T-helper 2 cell treated with Interferon-gamma antibody and Interleukin-4, amounts not matched to agents 5 μg/mL and 100 μg/mL, for 36 hours (primary cell): Measurements from ENCODE around the gene TAS2R46.

Experiments
- DNase-seq: peaks from one replicate; pipeline ENCODE4 v3.0.0; 2021; ENCODE audit warnings: low spot score
- H3K27ac Mint-ChIP-seq: one replicate; pipeline ENCODE4 v1.8.0; 2021; ENCODE audit warnings: mild to moderate bottlenecking, mixed read lengths
- H3K27me3 Mint-ChIP-seq: one replicate; pipeline ENCODE4 v1.8.0; 2021; ENCODE audit warnings: low read depth, mixed read lengths
- H3K36me3 Mint-ChIP-seq: one replicate; pipeline ENCODE4 v1.8.0; 2021; ENCODE audit warnings: low read depth, mixed read lengths
- H3K4me1 Mint-ChIP-seq: one replicate; pipeline ENCODE4 v1.8.0; 2021; ENCODE audit warnings: low read depth, mixed read lengths
- H3K4me3 Mint-ChIP-seq: one replicate; pipeline ENCODE4 v1.8.0; 2022; ENCODE audit warnings: mild to moderate bottlenecking, moderate library complexity, mixed read lengths
- H3K9me3 Mint-ChIP-seq: one replicate; pipeline ENCODE4 v1.8.0; 2021; ENCODE audit warnings: mixed read lengths

Gene TAS2R46

DNA sequence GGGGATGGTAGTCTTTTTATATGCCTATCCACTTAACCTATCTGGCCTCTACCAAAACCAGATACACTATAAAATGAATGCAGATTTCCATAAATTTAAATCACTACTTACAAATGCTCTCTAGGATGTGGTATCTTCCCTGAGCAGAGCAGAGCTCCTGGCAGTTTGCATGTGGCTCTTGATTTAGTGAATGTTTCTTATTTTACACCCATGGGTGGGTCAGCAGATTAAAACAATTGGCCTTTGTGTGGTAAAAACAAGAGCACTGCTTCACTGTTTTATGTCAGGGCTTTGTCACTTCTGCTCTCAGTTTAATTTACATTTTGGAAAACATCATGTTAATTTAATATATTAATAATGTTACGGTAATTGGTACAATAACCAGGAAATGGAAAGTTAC, 45.2 kb downstream of the TAS2R46 start:
- Mint-ChIP-seq H3K9me3 (no peaks in the 10 kb centered on the region), H3K27ac (no peak overlapping the region), H3K27me3 (no peaks in the 10 kb centered on the region), H3K36me3 (peaks cover 5% of the 10 kb centered on the region), H3K4me1 (no peaks in the 10 kb centered on the region), H3K4me3 (no peak overlapping the region)
- DNase-seq, result no peak

DNA sequence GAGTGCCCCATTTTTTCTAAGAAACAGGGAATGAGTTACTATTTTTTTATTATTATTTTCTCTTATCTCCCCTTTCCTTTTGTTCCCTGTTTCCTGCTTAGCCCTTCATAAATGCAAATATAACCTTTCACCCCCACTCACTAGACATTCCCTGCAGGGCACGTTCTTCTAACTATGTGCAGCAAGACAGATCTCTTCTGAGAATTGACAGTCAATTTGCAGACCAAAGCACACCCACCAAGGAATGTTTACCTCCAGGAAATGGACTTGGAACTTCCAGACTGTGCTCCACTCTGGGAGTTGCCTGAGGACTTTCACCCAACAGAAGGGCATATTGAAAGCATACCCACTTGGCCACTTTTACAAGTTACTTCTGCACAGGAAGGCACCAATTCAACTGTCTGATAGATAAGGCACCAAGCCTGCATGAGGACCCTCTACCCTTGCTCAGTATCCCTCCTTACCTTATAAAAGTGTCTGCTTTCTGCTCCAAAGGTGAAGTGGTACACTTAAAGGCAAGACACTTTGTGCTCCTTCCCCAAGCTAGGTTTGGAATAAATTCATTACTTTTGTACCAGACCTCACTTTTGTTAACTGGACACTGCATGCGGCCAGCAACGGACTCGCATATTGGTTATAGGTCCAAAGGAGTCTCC, 46.2 kb downstream of the TAS2R46 start:
- no peak for DNase-seq
- H3K9me3 Mint-ChIP-seq, result no peaks in the 10 kb centered on the region
- peaks cover 3% of the 10 kb centered on the region for H3K36me3 Mint-ChIP-seq
- no peaks in the 10 kb centered on the region for H3K4me1 Mint-ChIP-seq
- no peak overlapping the region for H3K27ac Mint-ChIP-seq
- no peaks in the 10 kb centered on the region for H3K27me3 Mint-ChIP-seq
- H3K4me3 Mint-ChIP-seq, result no peak overlapping the region

DNA sequence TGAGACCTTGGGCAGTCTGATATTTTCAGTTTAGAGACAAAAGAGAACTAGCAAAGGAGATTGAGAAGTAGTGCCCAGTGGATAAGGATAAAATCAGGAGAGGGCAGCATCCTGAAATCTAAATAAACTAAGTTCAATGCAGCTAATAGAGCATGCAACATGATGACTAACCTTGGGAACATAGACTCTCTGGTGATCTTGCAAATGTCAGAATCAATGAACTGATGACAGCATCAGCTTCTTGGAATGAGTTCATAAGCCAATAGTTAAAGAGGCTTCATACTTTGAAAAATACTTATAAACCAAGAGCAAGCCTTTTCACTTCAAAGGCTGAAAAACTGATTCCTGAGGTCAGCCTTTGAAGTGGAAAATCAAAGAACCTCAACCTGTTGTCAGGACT, 47.9 kb downstream of the TAS2R46 start:
- no peak for DNase-seq
- no peak overlapping the region for H3K4me3 Mint-ChIP-seq
- peaks cover 3% of the 10 kb centered on the region for H3K36me3 Mint-ChIP-seq
- H3K4me1 Mint-ChIP-seq, result no peaks in the 10 kb centered on the region
- no peaks in the 10 kb centered on the region for H3K9me3 Mint-ChIP-seq
- no peaks in the 10 kb centered on the region for H3K27me3 Mint-ChIP-seq
- H3K27ac Mint-ChIP-seq, result no peak overlapping the region
